Measurements from ENCODE around the gene ALK.

- TF ChIP-seq CTCF (conservative IDR thresholded peaks at IDR 0.05; ENCODE audit: low read depth in 2 of 2) (no peak), JUNB (IDR thresholded peaks at IDR 0.05; ENCODE audit: unreplicated experiment) (no peak), POLR2AphosphoS5 (IDR thresholded peaks at IDR 0.05; ENCODE audit: low read depth) (no peak), ZNF114 (CRISPR knock-in tag; IDR thresholded peaks at IDR 0.05) (no peak), EZH2 (IDR thresholded peaks at IDR 0.05; ENCODE audit: low read depth, unreplicated experiment) (no peak), ZNF331 (CRISPR knock-in tag; IDR thresholded peaks at IDR 0.05; ENCODE audit: low read depth) (no peak), REST (IDR thresholded peaks at IDR 0.05; ENCODE audit: unreplicated experiment) (no peak), EZH2phosphoT487 (IDR thresholded peaks at IDR 0.05; ENCODE audit: unreplicated experiment) (no peak)
These were observed 666.4 kb downstream of the ALK start for GRCh38 chr2:29255004-29255403.
